Amniotic epithelial cell (primary cell): ENCODE measurements around the gene NLE1.
"Not testable (repeated sequence)": the region's sequence is repeated elsewhere in the genome, so short reads cannot be mapped to it uniquely, and the experiment has no call there.

Experiments
- DNase-seq: peaks from one replicate; pipeline ENCODE4 v3.0.0-alpha.2; 2010; ENCODE audit warnings: low read depth

NLE1 gene

GRCh38 chr17:35161281-35161761 lies 19.2 kb upstream of the NLE1 start:
- DNase-seq = no peak

GRCh38 chr17:35160354-35161201 lies 18.5 kb upstream of the NLE1 start:
- no peak for DNase-seq

- DNase-seq = no peak
Measured at GRCh38 chr17:35159940-35160339, 17.8 kb upstream of the NLE1 start.

- no peak for DNase-seq
Measured at GRCh38 chr17:35155246-35155645, 13.1 kb upstream of the NLE1 start.

- no peak for DNase-seq
Measured at GRCh38 chr17:35154196-35155165, 12.4 kb upstream of the NLE1 start.

GRCh38 chr17:35152421-35153140 lies 10.5 kb upstream of the NLE1 start:
- no peak for DNase-seq

- not testable (repeated sequence) for DNase-seq
Measured at GRCh38 chr17:35151080-35151479, 9.0 kb upstream of the NLE1 start.

- no peak for DNase-seq
Measured at GRCh38 chr17:35149941-35150340, 7.8 kb upstream of the NLE1 start.

- no peak for DNase-seq
Measured at GRCh38 chr17:35148144-35148543, 6.0 kb upstream of the NLE1 start.

- DNase-seq = no peak
Measured at GRCh38 chr17:35147375-35147905, 5.3 kb upstream of the NLE1 start, which contains the start of gene UNC45B. UNC45B (plus strand) TSS chr17:35147817; CDS start chr17:35148264, 447 bp downstream.

- DNase-seq = no peak
Measured at GRCh38 chr17:35146214-35146833, 4.2 kb upstream of the NLE1 start.

GRCh38 chr17:35144840-35145239 lies 2.7 kb upstream of the NLE1 start:
- DNase-seq = no peak

- no peak for DNase-seq
Measured at GRCh38 chr17:35142467-35142796, 329 bp upstream of the NLE1 start.

GRCh38 chr17:35138218-35138617 lies 3.9 kb downstream of the NLE1 start:
- no peak for DNase-seq

- no peak for DNase-seq
Measured at GRCh38 chr17:35135322-35135721, 6.8 kb downstream of the NLE1 start.

GRCh38 chr17:35132816-35133550 lies 9.1 kb downstream of the NLE1 start:
- no peak for DNase-seq

GRCh38 chr17:35132099-35132498 lies 10.0 kb downstream of the NLE1 start:
- no peak for DNase-seq

- DNase-seq = no peak
Measured at GRCh38 chr17:35130392-35130791, 11.7 kb downstream of the NLE1 start.

GRCh38 chr17:35129973-35130351 lies 12.1 kb downstream of the NLE1 start:
- DNase-seq = no peak

- peak; percentile 13 for DNase-seq
Measured at GRCh38 chr17:35129154-35129972, 12.7 kb downstream of the NLE1 start.
